ENCODE measurements around the gene PSD4. TPM values are rescaled to one million over a fixed set of nuclear protein-coding genes. Genes with fewer than 3 reads are reported as not detected.

PSD4 gene
- total and polyA plus RNA-seq, 2 of the 4 experiments (the other 2 are of a cell fraction) = 0.36 to 0.70 TPM

GRCh38 chr2:113228351-113228750, 54.6 kb downstream of the PSD4 start:
- Histone ChIP-seq H2BK120ac (ENCODE audit: low read depth, low read length) (no peak overlapping the region), H3K4ac (ENCODE audit: low read depth, low read length) (no peak overlapping the region), H3K18ac (ENCODE audit: low read depth, low read length) (no peak overlapping the region), H3K27ac (ENCODE audit: insufficient read depth, low read length) (no peak overlapping the region), H4K5ac (ENCODE audit: low read depth, low read length) (no peak overlapping the region), H3K9me1 (ENCODE audit: insufficient read depth, low read length) (no peaks in the 10 kb centered on the region), H2BK20ac (ENCODE audit: low read depth, low read length) (no peak overlapping the region), H2AK5ac (ENCODE audit: low read depth, low read length) (no peak overlapping the region), H3K4me2 (ENCODE audit: low read depth, low read length) (no peak overlapping the region), H4K91ac (ENCODE audit: insufficient read depth, low read depth, low read length) (no peak overlapping the region), H3K36me3 (ENCODE audit: control insufficient read depth, insufficient read depth, low read length) (no peaks in the 10 kb centered on the region), H3K14ac (replicated peaks; ENCODE audit: low read depth, low read length) (no peak overlapping the region), H4K8ac (ENCODE audit: low read depth in 2 of 2, low read length in 2 of 2) (no peak overlapping the region), H2AFZ (replicated peaks; ENCODE audit: low read length, poor library complexity) (no peak overlapping the region), H2BK5ac (ENCODE audit: low read depth, low read length, poor library complexity, severe bottlenecking) (no peak overlapping the region), H3K79me1 (ENCODE audit: low read depth in 1 of 2, low read length in 2 of 2) (no peaks in the 10 kb centered on the region), H3K27me3 (ENCODE audit: control insufficient read depth, insufficient read depth, low read length) (peaks cover 1% of the 10 kb centered on the region; the same call in 1 of the 2 replicates), H4K20me1 (ENCODE audit: insufficient read depth, low read length) (no peaks in the 10 kb centered on the region), H3K4me3 (ENCODE audit: insufficient read depth, low read depth, low read length) (no peak overlapping the region), H3K9ac (ENCODE audit: low read depth, low read length) (no peak overlapping the region), H2BK15ac (ENCODE audit: low read depth, low read length) (no peak overlapping the region), H3K9me3 (ENCODE audit: control insufficient read depth, insufficient read depth, low read length) (no peaks in the 10 kb centered on the region), H3K56ac (ENCODE audit: extremely low read depth, insufficient read depth, low read length) (no peak overlapping the region), H2AK9ac (replicated peaks; ENCODE audit: low read depth, low read length, poor library complexity) (no peak overlapping the region), H3K23ac (ENCODE audit: low read depth, low read length) (no peak overlapping the region), H3K4me1 (ENCODE audit: control insufficient read depth, insufficient read depth, low read length) (no peaks in the 10 kb centered on the region)
- ATAC-seq (ENCODE audit: low read depth) = no peak
- CTCF ChIA-PET = no interaction called here
- POLR2A ChIA-PET (ENCODE audit: unreplicated experiment) = no interaction called here
- dilution Hi-C loops (cut with HindIII; ENCODE audit: low sequenced_read_pairs, unreplicated experiment) = no loop called here
- no TSS peak for BruUV-seq (replicated peaks)
- DNase-seq = no peak
- WGBS, 2 experiments (ENCODE audit: extremely low coverage in 2 of 2, insufficient read length in 1 of 2) = 80% methylated on average over 1 of the region's 1 CpG; no CpG with 5 or more reads in 1 of the 2 experiments
- in situ Hi-C loops (cut with MboI; ENCODE audit: low sequenced_read_pairs) = no loop called here
- no peak for TF ChIP-seq CTCF (conservative IDR thresholded peaks at IDR 0.05; ENCODE audit: low read depth, low read length)
- no peak for TF ChIP-seq MXI1 (IDR thresholded peaks at IDR 0.05; ENCODE audit: borderline replicate concordance, low read depth, low read length)
- no peak for TF ChIP-seq NFE2L2 (IDR thresholded peaks at IDR 0.05; ENCODE audit: low read depth, low read length)
- TF ChIP-seq USF2 (IDR thresholded peaks at IDR 0.05; ENCODE audit: low read depth, low read length) = no peak
- no peak for TF ChIP-seq MAZ (IDR thresholded peaks at IDR 0.05; ENCODE audit: borderline replicate concordance, low read depth, low read length)
- no peak for TF ChIP-seq RAD21 (IDR thresholded peaks at IDR 0.05; ENCODE audit: low read length)
- TF ChIP-seq MAFK (IDR thresholded peaks at IDR 0.05; ENCODE audit: low read depth, low read length) = no peak
- no peak for TF ChIP-seq FOS (IDR thresholded peaks at IDR 0.05; ENCODE audit: low read depth, low read length)
- no peak for TF ChIP-seq RCOR1 (IDR thresholded peaks at IDR 0.05; ENCODE audit: insufficient replicate concordance, low read length)
- TF ChIP-seq CEBPB (IDR thresholded peaks at IDR 0.05; ENCODE audit: low read depth, low read length) = no peak
- no peak for TF ChIP-seq CHD1 (IDR thresholded peaks at IDR 0.05; ENCODE audit: low read depth, low read length)
- intact Hi-C loops (cut with micrococcal nuclease) = no loop called here
